HG02588 (cell line): Measurements from ENCODE around the gene TXNDC9.
"Not testable (repeated sequence)": the region's sequence is repeated elsewhere in the genome, so short reads cannot be mapped to it uniquely, and the experiment has no call there.

Experiments used
- ATAC-seq: cut with Tn5 transposase; IDR thresholded peaks from one replicate; pipeline ENCODE4 v1.9.1; 2021; ENCODE audit warnings: mild to moderate bottlenecking, moderate library complexity; ENCODE audit not compliant: unreplicated experiment

TXNDC9 gene

GRCh38 chr2:99336804-99337112 lies 625 bp upstream of the TXNDC9 start:
- ATAC-seq, result peak; percentile 12

- ATAC-seq, result no peak
These were observed 10.7 kb downstream of the TXNDC9 start for GRCh38 chr2:99325384-99325783.

GRCh38 chr2:99317873-99318200 lies 18.3 kb downstream of the TXNDC9 start:
- not testable (repeated sequence) for ATAC-seq

GRCh38 chr2:99317161-99317872 lies 18.8 kb downstream of the TXNDC9 start:
- ATAC-seq, result no peak

GRCh38 chr2:99301097-99301496 lies 35.0 kb downstream of the TXNDC9 start, which contains the start of gene LYG1:
Gene LYG1, minus strand, starts transcription at chr2:99301197. Its CDS starts 5,527 bp downstream, at chr2:99295670.
- ATAC-seq, result not testable (repeated sequence)

GRCh38 chr2:99299580-99299979 lies 36.6 kb downstream of the TXNDC9 start:
- ATAC-seq, result no peak

- ATAC-seq, result no peak
These were observed 38.1 kb downstream of the TXNDC9 start for GRCh38 chr2:99297994-99298393.

GRCh38 chr2:99285526-99285925 lies 50.6 kb downstream of the TXNDC9 start:
- no peak for ATAC-seq

GRCh38 chr2:99279969-99280695 lies 56.0 kb downstream of the TXNDC9 start:
- ATAC-seq, result no peak

- ATAC-seq, result no peak
These were observed 57.3 kb downstream of the TXNDC9 start for GRCh38 chr2:99278793-99279291.

- ATAC-seq, result not testable (repeated sequence)
These were observed 57.9 kb downstream of the TXNDC9 start for GRCh38 chr2:99278195-99278765.

- ATAC-seq, result no peak
These were observed 60.3 kb downstream of the TXNDC9 start for GRCh38 chr2:99275882-99276281.
